Psoas muscle (tissue), 8 donors: ENCODE data around the gene PDE11A. TPM values are rescaled to one million over a fixed set of nuclear protein-coding genes. Genes with fewer than 3 reads are reported as not detected.
A peak's percentile ranks its signal among the peaks of the same experiment; 100 is the strongest.

Experiments used
- ATAC-seq, 4 donors: fragments of 200-7000 bp; cut with Tn5 transposase; one replicate each; pipeline ENCODE4 v1.9.1; 2020; ENCODE audit warnings: moderate library complexity in 3 of 4, mild to moderate bottlenecking in 2 of 4
- DNase-seq, 2 donors: peaks; one replicate each; pipeline ENCODE4 v3.0.0-alpha.2; 2020
- H3K27ac ChIP-seq: fragments of 200-600 bp; one replicate; pipeline ENCODE4 v1.8.0; 2022
- H3K27me3 ChIP-seq, 3 donors: fragments of 200-600 bp in 1 of 3; one replicate each; pipeline versions ENCODE4 v1.6.1 to v1.8.0; 2013 to 2022; ENCODE audit warnings: low read length in 2 of 3, mild to moderate bottlenecking in 2 of 3, moderate library complexity in 1 of 3; ENCODE audit not compliant: insufficient read depth in 3 of 3
- H3K36me3 ChIP-seq, 2 donors: fragments of 200-600 bp in 1 of 2; one replicate each; pipeline versions ENCODE4 v1.6.1 to v1.8.0; 2013 to 2022; ENCODE audit warnings: low read depth in 1 of 2, mild to moderate bottlenecking in 1 of 2, moderate library complexity in 1 of 2; ENCODE audit not compliant: insufficient read depth in 1 of 2
- H3K4me1 ChIP-seq: fragments of 200-600 bp; one replicate; pipeline ENCODE4 v1.8.0; 2022
- H3K4me3 ChIP-seq: fragments of 200-600 bp; one replicate; pipeline ENCODE4 v1.8.0; 2022; ENCODE audit warnings: mild to moderate bottlenecking
- H3K9me3 ChIP-seq: fragments of 200-600 bp; one replicate; pipeline ENCODE4 v1.8.0; 2022
- CTCF ChIP-seq: fragments of 200-600 bp; IDR thresholded peaks from one replicate; pipeline ENCODE4 v1.8.0; 2022; ENCODE audit warnings: antibody characterized with exemption
- WGBS, 3 donors: extraction: QIAGEN DNeasy Blood & Tissue Kit; methylation state at CpG; one replicate each; pipeline versions ENCODE4 v1.1.6 to v1.1.7; 2013; 5-methylcytosine and 5-hydroxymethylcytosine counted together
- intact Hi-C, 2 donors: fragments of 100-400 bp; cut with DNase I; formaldehyde crosslinking; loops; one replicate each; pipeline versions ENCODE4 v1.11.0 to v1.14.2; 2022
- polyA plus RNA-seq, 3 donors: library from polyadenylated mRNA; stranded (reverse); fragments of 200-250 nt; gene quantifications; one replicate each; pipeline ENCODE4 v1.2.3, GENCODE V29; 2013
- total RNA-seq, 4 donors: library from RNA; stranded (reverse); fragmentation: NEBNext Ultra II Directional in 2 of 4; extraction: Animal tissue kit (Norgen Biotek cat#: 25700) in 2 of 4; gene quantifications; one replicate each; pipeline versions ENCODE4 v1.2.1 to v1.2.4, GENCODE V29; 2021 to 2023
- donor health status: healthy with polysubstance abuse.
- donor health status: DM: no; HTN: no; CAD: no; lungs with moderate emphysema.
- donor health status: Bipolar disorder and iron deficiency.
- donor health status: healthy.
- donor health status: DM: yes; HTN: yes; CAD: no.
- donor health status: DM: no; HTN: no; CAD: no.
- donor health status: DM: no; HTN: no; CAD: no.
- donor health status: DM: yes; HTN: yes; CAD: no.

The PDE11A gene
- total and polyA plus RNA-seq, 7 donors: 0.35 to 39.7 (median 2.3) TPM

GRCh38 chr2:177680866-177681712 is 391.5 kb downstream of the PDE11A start:
- Histone ChIP-seq H3K27ac (no peak overlapping the region), H3K27me3 (no peaks in the 10 kb centered on the region), H3K4me1 (no peaks in the 10 kb centered on the region), H3K36me3 (no peaks in the 10 kb centered on the region), H3K4me3 (no peak overlapping the region), H3K9me3 (no peaks in the 10 kb centered on the region)
- TF ChIP-seq CTCF: no peak
- 89 to 92% (median 91%) methylated on average over 6 of the region's 6 CpGs for WGBS, 3 donors
- intact Hi-C loops: no loop called here
- DNase-seq (no peak), ATAC-seq (no peak)

- no peaks in the 10 kb centered on the region for H3K27me3 ChIP-seq
- H3K36me3 ChIP-seq: no peaks in the 10 kb centered on the region
- no peaks in the 10 kb centered on the region for H3K4me1 ChIP-seq
- 49 to 53% (median 50%) methylated on average over 6 of the region's 6 CpGs for WGBS, 3 donors
- intact Hi-C loops: no loop called here
- DNase-seq: no peak
- H3K4me3 ChIP-seq: no peak overlapping the region
- ATAC-seq: peak in 1 of 4 donors; percentile 37
- no peaks in the 10 kb centered on the region for H3K9me3 ChIP-seq
- H3K27ac ChIP-seq: no peak overlapping the region
- no peak for TF ChIP-seq CTCF
Measured at GRCh38 chr2:177679611-177680605, 392.7 kb downstream of the PDE11A start.

- Histone ChIP-seq H3K9me3 (no peaks in the 10 kb centered on the region), H3K36me3 (no peaks in the 10 kb centered on the region), H3K27me3 (no peaks in the 10 kb centered on the region), H3K27ac (no peak overlapping the region), H3K4me3 (no peak overlapping the region), H3K4me1 (no peaks in the 10 kb centered on the region)
- intact Hi-C loops: no loop called here
- TF ChIP-seq CTCF: no peak
- WGBS, 3 donors: 78 to 85% (median 85%) methylated on average over 2 of the region's 2 CpGs
- no peak for ATAC-seq
- no peak for DNase-seq
Measured at GRCh38 chr2:177678939-177679338, 393.6 kb downstream of the PDE11A start.

- Histone ChIP-seq H3K9me3 (no peaks in the 10 kb centered on the region), H3K4me1 (no peaks in the 10 kb centered on the region), H3K27me3 (no peaks in the 10 kb centered on the region), H3K36me3 (no peaks in the 10 kb centered on the region), H3K27ac (no peak overlapping the region), H3K4me3 (no peak overlapping the region)
- no peak for ATAC-seq
- no peak for DNase-seq
- TF ChIP-seq CTCF: no peak
- intact Hi-C loops: no loop called here
- 89 to 96% (median 92%) methylated on average over 3 of the region's 3 CpGs for WGBS, 3 donors
Measured at GRCh38 chr2:177676636-177677035, 395.9 kb downstream of the PDE11A start.
